Medulla oblongata (tissue), 1 donor: ENCODE data around the gene MEIOC.
"Not testable (repeated sequence)": the region's sequence is repeated elsewhere in the genome, so short reads cannot be mapped to it uniquely, and the experiment has no call there.

Source experiments
- DNase-seq: peaks from one replicate; pipeline ENCODE4 v3.0.0-alpha.2; 2015; ENCODE audit errors: extremely low spot score

The MEIOC gene

DNA sequence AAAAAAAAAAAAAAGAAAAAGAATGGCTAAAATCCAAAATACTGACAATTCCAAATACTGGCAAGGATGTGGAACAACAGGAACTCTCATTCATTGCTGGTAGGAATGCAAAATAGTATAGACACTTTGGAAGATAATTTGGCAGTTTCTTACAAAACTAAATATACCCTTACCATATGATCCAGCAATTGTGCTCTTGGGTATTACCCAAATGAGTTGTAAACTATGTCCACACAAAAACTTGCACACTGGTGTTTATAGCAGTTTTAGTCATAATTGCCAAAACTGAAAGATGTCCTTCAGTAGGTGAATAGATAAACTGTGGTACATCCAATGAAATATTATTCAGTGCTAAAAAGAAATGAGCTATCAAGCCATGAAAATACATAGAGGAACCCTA is 8.5 kb upstream of the MEIOC start:
- DNase-seq, result no peak

GRCh38 chr17:44648963-44649362 is 7.3 kb upstream of the MEIOC start:
- DNase-seq, result no peak

DNA sequence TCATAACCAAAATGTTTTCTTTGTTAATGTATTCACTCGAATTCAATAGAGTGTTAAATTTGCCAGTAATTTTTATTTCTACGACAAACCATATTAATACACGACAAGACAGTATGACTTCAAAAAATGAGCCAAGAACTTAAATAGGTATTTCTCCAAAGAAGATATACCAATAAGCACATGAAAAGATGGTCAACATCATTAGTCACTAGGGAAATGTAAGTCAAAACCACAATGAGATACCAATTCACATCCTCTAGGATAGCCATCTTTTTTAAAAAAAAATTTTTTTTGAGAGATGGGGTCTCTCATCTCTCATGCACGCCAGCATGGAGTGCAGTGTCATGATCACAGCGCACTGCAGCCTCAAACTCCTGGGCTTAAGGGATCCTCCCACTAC is 5.0 kb upstream of the MEIOC start:
- no peak for DNase-seq

DNA sequence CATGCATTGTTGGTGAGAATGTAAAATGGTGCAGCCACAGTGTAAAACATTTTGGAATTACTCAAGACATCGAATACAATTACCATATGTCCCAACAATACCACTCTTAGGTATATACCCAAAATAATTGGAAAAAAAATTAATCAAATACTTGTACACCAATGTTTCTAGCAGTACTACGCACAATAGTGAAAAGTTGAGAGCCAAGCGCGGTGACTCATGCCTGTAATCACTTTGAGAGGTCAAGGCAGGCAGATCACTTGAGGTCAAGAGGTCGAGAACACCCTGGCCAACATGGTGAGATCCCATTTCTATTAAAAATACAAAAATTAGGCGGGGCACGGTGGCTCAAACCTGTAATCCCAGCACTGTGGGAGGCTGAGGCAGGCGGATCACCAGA is 3.5 kb upstream of the MEIOC start:
- DNase-seq, result no peak

DNA sequence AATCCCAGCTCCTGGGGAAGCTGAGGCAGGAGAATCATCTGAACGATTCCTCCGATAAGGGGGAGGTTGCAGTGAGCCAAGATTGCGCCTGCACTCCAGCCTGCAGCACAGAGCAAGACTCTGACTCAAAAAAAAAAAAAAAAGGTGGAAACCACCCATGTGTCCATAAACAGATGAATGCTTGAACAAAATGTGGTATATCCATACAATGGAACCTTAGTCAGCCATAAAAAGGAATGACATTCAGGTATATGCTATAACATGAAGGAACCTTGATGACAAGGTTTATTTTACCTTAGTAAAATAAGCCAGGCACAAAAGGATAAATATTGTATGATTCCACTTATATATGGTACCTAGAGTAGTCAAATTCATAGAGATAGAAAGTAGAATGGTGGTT is 2.9 kb upstream of the MEIOC start:
- DNase-seq, result no peak

DNA sequence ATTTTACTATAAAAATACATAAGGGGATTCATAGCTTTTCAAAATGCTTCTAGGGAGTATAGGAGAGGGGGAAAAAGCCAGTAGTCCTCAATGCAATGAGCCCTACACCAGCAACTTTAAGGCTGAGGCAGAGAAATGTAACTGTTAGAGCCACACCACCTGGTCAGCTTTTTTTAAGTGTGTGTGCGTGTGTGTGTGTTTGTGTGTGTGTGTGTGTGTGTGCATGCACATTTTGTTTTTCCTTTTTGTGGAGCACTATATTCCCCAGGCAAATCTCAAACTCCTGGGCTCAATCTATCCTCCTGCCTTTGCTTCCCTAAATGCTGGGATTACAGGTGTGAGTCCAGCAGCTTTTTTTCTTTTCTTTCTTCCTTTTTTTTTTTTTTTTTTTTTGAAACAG is 2.3 kb upstream of the MEIOC start:
- no peak for DNase-seq

DNA sequence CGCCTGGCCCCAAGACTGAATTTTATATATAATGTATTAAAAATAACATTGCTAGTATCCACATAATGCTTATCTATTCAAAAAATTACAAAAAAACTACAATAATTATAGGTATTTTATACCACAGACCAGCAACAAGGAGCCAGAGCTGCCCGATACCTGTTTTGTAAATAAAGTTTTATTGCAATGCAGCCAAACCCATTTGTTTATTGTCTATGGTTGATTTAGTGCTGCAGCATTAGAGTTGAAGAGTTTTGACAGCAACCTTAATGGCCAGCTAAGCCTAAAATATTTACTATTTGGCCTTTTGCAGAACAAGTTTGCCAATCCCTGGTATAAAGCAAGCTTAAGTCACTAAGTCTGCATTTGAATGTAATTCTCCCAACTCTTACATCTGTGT is 5.6 kb downstream of the MEIOC start:
- DNase-seq, result no peak

DNA sequence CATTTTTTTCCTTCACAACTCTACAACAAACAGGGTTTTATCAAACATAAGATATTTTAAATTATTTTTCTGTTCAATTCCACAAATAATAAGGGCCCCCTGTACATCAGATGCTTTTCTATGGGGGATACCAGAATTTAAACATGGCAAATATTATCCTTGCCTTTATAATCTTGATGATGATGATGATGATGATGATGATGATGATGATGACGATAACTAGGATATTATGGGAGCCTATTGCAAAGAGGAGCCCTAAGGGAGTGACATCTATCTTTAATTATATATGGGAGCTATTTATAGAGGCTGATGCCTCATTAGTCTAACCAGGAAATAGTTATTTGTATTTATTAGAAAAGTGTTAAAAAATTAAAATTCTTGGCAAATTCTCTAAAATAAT is 6.8 kb downstream of the MEIOC start:
- no peak for DNase-seq

DNA sequence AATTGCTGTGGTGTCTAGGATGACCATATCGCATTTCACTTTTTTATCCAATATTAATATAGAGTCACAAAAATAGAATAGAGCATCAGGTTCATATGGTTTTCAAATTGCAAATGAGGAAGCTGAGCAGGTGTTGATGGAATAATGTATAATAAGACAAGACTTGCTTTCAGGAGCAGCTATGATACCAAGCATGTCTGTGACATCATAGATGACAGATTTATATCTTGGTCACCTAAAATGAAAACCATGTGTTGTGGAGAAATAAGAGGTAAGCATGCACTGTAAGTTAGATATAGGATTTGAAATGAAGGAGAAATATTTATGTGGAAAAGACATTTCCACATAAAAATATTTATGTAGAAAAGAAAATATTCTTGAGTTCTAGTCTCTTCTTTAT is 8.6 kb downstream of the MEIOC start:
- no peak for DNase-seq

DNA sequence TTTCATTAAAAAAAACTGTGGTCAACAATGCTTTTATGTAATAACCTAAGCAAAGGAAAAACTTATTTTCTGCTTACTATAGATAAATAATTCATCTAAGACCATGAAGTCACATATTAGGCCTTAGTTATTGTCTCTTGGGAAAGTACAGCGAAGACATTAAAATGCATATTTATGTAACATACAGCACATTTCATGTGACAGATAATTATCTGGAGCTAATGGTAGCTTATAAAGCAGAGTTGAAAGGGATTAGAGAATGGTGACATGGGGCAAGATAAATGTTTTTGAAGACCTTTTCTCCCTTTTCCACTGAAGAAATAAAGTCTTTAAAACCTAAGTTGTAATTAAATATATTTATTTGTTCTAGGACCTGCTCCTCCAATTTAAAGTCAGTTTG is 9.7 kb downstream of the MEIOC start:
- no peak for DNase-seq

DNA sequence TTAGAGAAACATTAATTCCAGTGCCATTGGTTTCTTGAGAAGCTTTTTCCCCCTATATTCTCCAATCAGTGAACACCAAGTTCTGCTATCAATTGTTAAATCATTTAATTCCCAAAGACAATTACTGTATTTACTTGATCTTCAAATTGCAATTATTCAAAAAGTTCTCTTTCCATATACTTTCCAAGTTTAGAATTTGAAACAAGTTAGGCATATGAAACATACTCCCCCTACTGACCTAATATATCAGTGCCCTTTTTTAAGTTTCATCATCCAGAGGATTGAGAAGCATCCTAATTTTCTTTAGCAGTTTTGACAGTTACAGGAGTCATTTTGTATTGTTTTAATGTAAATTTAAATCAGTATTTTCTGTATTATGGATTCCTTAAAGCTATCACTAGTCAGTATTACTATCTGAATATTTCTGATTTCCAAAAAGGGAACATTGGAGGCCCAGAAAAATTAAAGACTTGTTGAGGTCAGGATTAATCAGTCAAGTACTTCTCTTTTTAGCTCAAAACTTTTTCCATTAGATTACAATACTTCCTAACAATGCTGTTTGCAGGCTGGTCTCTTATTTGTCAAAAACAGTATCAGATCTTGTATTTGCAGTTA is 16.3 kb downstream of the MEIOC start:
- DNase-seq, result no peak

- DNase-seq, result no peak
These were observed 17.6 kb downstream of the MEIOC start for GRCh38 chr17:44673893-44674292.

GRCh38 chr17:44677136-44677535 is 20.9 kb downstream of the MEIOC start:
- no peak for DNase-seq

DNA sequence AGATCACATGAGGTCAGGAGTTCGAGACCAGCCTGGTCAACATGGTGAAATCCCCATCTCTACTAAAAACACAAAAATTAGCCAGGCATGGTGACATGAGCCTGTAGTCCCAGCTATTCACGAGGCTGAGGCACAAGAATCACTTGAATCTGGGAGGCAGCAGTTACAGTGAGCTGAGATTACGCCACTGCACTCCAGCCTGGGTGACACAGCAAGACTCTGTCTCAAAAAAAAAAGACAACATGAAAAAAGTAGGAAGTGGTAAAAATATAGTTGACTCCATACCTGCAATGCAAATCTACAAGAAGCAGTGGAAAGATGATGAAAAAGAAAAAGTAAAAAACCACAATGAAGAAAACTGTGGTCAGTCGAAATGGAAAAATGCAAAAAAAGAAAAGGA is 27.0 kb downstream of the MEIOC start:
- DNase-seq, result not testable (repeated sequence)

DNA sequence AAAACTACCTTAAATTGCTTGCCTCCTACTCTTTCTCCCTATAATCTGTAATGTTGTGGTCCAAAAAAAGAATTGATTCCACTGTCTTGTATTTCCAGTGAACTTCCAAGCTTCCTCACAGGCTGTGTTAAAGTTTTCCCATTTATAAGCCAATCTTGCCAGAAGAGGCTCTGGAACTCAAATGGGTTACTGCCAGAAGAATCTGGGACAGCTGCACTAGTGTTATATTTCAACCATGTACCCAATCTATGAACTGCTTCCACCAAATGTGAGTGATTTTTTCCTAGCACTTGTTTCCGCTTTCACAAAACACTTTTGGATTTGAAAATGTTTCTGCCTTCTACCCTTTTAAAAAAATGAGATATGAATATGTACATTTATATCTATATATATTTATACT is 31.5 kb downstream of the MEIOC start:
- no peak for DNase-seq

GRCh38 chr17:44688200-44688599 is 31.9 kb downstream of the MEIOC start:
- no peak for DNase-seq

DNA sequence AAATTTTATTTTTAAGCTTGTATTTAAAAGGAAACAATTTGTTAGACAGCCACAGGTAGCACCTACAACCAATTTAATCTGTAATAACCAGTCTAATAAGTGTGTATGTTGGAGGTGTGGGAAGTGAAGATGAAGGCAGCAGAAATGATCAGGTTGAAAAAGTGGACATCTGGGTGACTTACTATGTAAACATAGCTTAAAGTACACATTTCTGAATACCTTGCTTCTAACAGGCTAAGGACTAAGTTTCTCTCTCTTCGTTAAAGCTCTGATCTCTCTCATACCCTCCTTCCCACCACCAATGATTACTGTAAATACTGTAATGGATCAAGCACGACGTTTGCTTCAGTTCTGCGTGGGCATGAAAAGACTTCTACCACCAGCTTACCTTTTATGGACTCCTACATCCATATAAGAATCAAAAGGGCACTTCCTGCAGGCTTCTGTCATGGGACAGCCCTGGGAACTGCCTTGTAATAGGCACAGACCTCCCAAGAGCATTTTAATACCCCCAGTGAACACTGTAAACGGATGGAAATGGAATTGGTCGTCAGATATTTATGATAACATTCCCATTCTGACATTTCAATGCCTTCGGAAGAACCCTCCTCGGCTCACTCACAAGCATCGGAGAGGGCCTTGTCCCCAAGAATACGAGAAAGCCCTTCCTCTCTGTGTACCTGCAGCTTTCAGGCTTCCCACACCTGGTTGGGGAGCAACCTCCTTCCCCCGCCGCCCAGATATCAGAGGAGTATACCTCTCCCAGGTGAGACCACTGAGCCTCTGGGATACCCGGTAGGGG is 32.6 kb downstream of the MEIOC start:
- no peak for DNase-seq

DNA sequence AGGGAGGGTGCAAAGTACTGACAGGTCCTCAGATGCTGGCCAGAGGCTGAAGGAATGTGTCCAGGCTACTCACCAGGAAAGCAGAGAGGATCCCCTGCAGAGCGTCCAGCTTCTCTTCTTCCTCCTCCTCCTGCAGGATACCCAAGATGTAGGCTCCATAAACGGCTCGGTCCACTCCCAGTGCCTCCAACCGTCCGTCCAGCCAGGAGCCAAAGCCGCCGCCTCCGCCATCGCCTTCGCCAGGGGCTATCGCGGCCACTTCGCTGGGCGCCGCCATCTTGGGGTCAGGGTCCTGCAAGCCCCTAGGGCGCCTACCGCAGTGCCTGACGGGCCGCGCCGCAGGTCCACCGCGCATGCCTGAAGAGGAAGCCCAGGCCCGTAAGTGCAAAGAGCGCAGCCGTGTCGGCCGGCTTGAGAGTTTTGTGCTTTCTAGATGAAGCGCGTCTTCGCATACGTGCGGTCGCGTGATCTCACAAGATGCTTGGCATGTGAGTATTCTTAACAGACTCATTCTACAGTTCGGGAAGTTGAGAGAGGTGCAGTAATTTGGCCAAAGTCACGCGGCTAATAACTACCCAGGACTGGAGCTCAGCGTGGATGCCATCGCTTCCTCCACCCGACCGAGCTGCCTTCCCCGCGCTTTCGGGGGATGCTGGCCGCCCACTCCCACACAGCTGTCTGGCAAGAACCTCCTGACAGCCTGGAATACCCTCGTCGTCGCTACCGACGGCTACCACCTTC is 33.4 kb downstream of the MEIOC start, which contains the start of gene CCDC43:
Gene CCDC43 (minus strand): TSS at position 300 of the 741 bp plus-strand sequence. CDS start 23 bp downstream, at position 277.
- peak; percentile 91 for DNase-seq

- DNase-seq, result not testable (repeated sequence)
These were observed 34.6 kb downstream of the MEIOC start for GRCh38 chr17:44690746-44691306.

- no peak for DNase-seq
These were observed 37.3 kb downstream of the MEIOC start for GRCh38 chr17:44693609-44694008.

DNA sequence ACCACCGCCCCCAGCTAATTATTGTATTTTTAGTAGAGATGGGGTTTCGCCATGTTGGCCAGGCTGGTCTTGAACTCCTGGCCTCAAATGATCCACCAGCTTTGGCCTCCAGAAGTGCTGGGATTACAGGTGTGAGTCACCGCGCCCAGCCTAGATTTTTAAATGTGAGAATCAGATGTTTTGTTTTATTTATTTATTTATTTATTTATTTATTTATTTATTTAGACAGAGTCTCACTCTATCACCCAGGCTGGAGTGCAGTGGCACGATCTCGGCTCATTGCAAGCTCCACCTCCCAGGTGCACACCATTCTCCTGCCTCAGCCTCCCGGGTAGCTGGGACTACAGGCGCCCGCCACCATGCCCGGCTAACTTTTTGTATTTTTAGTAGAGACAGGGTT is 44.0 kb downstream of the MEIOC start:
- not testable (repeated sequence) for DNase-seq

DNA sequence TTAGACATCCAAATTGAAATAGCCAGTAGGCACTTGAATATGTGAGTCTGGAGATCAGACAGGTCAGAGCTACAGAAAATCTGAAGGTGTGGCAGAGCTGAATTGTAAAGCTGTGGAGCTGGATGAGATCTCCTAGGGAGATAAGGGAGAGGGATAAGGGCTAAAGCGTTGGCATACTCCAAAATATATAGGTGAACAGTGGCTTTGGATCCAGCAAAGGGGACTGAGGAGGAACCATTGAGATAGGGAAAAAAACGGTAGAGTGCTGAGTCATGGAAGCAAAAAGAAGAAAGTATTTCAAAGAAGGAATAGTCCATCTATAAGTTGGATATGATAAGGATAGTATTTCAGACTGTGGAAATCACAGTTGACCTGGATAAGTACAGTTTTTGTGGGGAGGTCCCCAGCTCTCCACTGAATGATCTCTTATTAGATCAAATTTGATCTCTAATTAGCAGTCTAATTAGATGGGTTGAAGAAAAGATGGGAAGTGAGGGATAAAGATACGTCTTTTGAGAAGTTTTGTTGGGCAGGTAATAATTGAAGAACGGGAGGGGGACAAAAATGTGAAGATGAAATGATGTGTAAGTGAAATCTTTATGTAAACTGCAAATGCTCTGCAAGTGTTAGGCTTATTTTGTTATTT is 51.6 kb downstream of the MEIOC start:
- DNase-seq, result no peak
